CD14-positive monocyte (primary cell): ENCODE results near the gene POFUT2. TPM values are rescaled to one million over a fixed set of nuclear protein-coding genes. Genes with fewer than 3 reads are reported as not detected.

Experiments used
- DNase-seq, 3 donors: peaks; one replicate each; pipeline ENCODE4 v3.0.0-alpha.2; 2011 to 2022
- H2AFZ ChIP-seq: 2 replicates; pipeline ENCODE4 v1.6.0; 2012; ENCODE audit warnings: mild to moderate bottlenecking, low read depth, low read length, inconsistent platforms; ENCODE audit not compliant: insufficient read depth, poor library complexity, severe bottlenecking
- H3K27ac ChIP-seq, 2 donors: 1 replicate in 1 of 2; 2 replicates in 1 of 2; pipeline ENCODE4 v1.5.1; 2012 to 2013; ENCODE audit warnings: low read length in 2 of 2, control low read depth in 1 of 2, inconsistent platforms in 1 of 2, low read depth in 1 of 2, mild to moderate bottlenecking in 1 of 2
- H3K27me3 ChIP-seq, 2 donors: one replicate each; pipeline versions ENCODE4 v1.6.0 to v1.6.1; 2011 to 2013; ENCODE audit warnings: low read length in 2 of 2; ENCODE audit not compliant: control insufficient read depth in 2 of 2, insufficient read depth in 2 of 2
- H3K36me3 ChIP-seq, 2 donors: replicated peaks in 1 of 2; 1 replicate in 1 of 2; 2 replicates in 1 of 2; pipeline versions ENCODE4 v1.5.1 to v1.6.1; 2012 to 2013; ENCODE audit warnings: low read length in 2 of 2, control low read depth in 1 of 2, inconsistent platforms in 1 of 2, mild to moderate bottlenecking in 1 of 2; ENCODE audit not compliant: insufficient read depth in 2 of 2, control insufficient read depth in 1 of 2
- H3K4me1 ChIP-seq, 2 donors: 1 replicate in 1 of 2; 2 replicates in 1 of 2; pipeline versions ENCODE4 v1.5.1 to v1.6.1; 2012 to 2013; ENCODE audit warnings: low read length in 2 of 2, control low read depth in 1 of 2, inconsistent platforms in 1 of 2, mild to moderate bottlenecking in 1 of 2, moderate library complexity in 1 of 2; ENCODE audit not compliant: insufficient read depth in 2 of 2, control insufficient read depth in 1 of 2
- H3K4me2 ChIP-seq: replicated peaks from 2 replicates; pipeline ENCODE3; 2012; ENCODE audit warnings: low read length, moderate library complexity, mild to moderate bottlenecking; ENCODE audit not compliant: poor library complexity, severe bottlenecking; ENCODE audit errors: extremely low read depth
- H3K4me3 ChIP-seq, 3 experiments: fragments of 200-600 bp in 1 of 3; sonication (generic) in 1 of 3; replicated peaks in 1 of 3; 1 replicate in 2 of 3; 2 replicates in 1 of 3; pipeline ENCODE4 v1.5.1; 2011 to 2013; ENCODE audit warnings: low read length in 3 of 3, mild to moderate bottlenecking in 3 of 3, control low read depth in 2 of 3, low read depth in 2 of 3, inconsistent platforms in 1 of 3, moderate library complexity in 1 of 3
- H3K79me2 ChIP-seq: 2 replicates; pipeline ENCODE4 v1.6.0; 2012; ENCODE audit warnings: mild to moderate bottlenecking, control low read depth, inconsistent platforms, low read length, moderate library complexity; ENCODE audit not compliant: insufficient read depth
- H3K9ac ChIP-seq: 2 replicates; pipeline ENCODE4 v1.6.0; 2017; ENCODE audit warnings: low read length, mild to moderate bottlenecking; ENCODE audit not compliant: insufficient read depth, poor library complexity, severe bottlenecking
- H3K9me3 ChIP-seq, 2 donors: replicated peaks in 1 of 2; 1 replicate in 1 of 2; 2 replicates in 1 of 2; pipeline versions ENCODE4 v1.5.1 to v1.6.1; 2012 to 2013; ENCODE audit warnings: low read length in 2 of 2, control low read depth in 1 of 2; ENCODE audit not compliant: control insufficient read depth in 1 of 2, insufficient read depth in 1 of 2
- H4K20me1 ChIP-seq: 2 replicates; pipeline ENCODE4 v1.6.0; 2012; ENCODE audit warnings: mild to moderate bottlenecking, low read length, control low read depth, moderate library complexity; ENCODE audit not compliant: insufficient read depth
- H3K27ac Mint-ChIP-seq, 7 donors: one replicate each; pipeline ENCODE4 v1.8.0; 2020; ENCODE audit warnings: mild to moderate bottlenecking in 7 of 7, mixed read lengths in 7 of 7, moderate library complexity in 6 of 7, inconsistent platforms in 2 of 7
- H3K27me3 Mint-ChIP-seq, 3 donors: one replicate each; pipeline ENCODE4 v1.8.0; 2021 to 2022; ENCODE audit warnings: low read depth in 3 of 3, mild to moderate bottlenecking in 3 of 3, mixed read lengths in 3 of 3, moderate library complexity in 3 of 3, inconsistent platforms in 1 of 3
- H3K36me3 Mint-ChIP-seq, 2 donors: one replicate each; pipeline ENCODE4 v1.8.0; 2020; ENCODE audit warnings: mixed read lengths in 2 of 2, inconsistent platforms in 1 of 2, mild to moderate bottlenecking in 1 of 2
- H3K4me1 Mint-ChIP-seq: one replicate; pipeline ENCODE4 v1.8.0; 2020; ENCODE audit warnings: mild to moderate bottlenecking, mixed read lengths
- H3K4me3 Mint-ChIP-seq, 2 donors: one replicate each; pipeline ENCODE4 v1.8.0; 2020; ENCODE audit warnings: mild to moderate bottlenecking in 2 of 2, mixed read lengths in 2 of 2, moderate library complexity in 1 of 2
- H3K9me3 Mint-ChIP-seq, 7 donors: one replicate each; pipeline ENCODE4 v1.8.0; 2020 to 2022; ENCODE audit warnings: mixed read lengths in 7 of 7, mild to moderate bottlenecking in 6 of 7, moderate library complexity in 6 of 7, inconsistent platforms in 2 of 7
- WGBS: methylation state at CpG from one replicate; pipeline ENCODE4 v1.1.5; 2013; ENCODE audit warnings: missing lambda C conversion rate; ENCODE audit not compliant: insufficient coverage; 5-methylcytosine and 5-hydroxymethylcytosine counted together
- intact Hi-C, 2 donors: fragments of 100-400 bp; cut with micrococcal nuclease; formaldehyde crosslinking; loops; one replicate each; pipeline versions ENCODE4 v1.15.0 to v1.15.1; 2023
- polyA plus RNA-seq, 3 donors: library from polyadenylated mRNA; depleted of rRNA in 1 of 3; unstranded in 2 of 3; stranded (reverse) in 1 of 3; fragments of 300-500 nt in 2 of 3; fragments of >200 nt in 1 of 3; fragmentation: Illumina TruSeq in 2 of 3; gene quantifications; 1 replicate in 2 of 3; 2 replicates in 1 of 3; pipeline ENCODE4 v1.2.3, GENCODE V29; 2012 to 2021
- TF ChIP-seq, protein P1 (sequence below): fragments of 200-600 bp; IDR thresholded peaks from one replicate; pipeline ENCODE4 v1.8.0; 2022; ENCODE audit warnings: antibody characterized with exemption, mild to moderate bottlenecking

The POFUT2 gene
- polyA plus RNA-seq, 3 donors = 1.8 to 21.3 (median 2.8) TPM

DNA sequence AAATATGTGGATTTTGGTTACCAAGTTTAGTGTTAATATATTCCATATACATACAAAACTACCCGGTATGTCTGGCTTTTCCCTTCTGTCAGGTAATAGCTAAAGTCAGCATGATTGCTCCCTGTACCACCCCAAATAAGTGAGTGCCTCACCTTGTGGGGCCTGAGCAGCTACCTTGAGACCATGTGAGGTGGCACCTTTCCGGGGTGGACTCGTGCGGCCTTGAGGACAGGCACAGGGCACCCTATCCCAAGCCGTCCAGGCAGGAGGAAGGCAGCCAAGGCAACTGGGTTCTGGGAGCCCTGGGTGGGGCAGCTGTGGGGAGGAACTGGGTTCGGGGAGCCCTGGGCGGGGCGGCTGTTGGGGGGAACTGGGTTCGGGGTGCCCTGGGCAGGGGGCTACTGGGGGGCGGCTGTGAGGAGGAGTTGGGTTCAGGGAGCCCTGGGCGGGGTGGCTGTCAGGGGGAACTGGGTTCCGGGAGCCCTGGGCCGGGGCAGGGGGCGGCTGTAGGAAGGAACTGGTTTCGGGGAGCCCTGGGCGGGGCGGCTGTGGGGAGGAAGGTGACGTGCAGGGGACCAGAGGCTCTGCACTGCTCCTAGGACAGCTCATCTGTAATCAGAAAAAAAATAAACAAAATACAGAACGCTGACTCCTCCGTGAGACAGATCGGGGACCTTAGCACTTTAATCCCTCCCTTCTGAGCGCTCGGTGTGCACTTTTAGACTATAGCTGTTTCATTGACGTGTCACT is 63.3 kb downstream of the POFUT2 start:
- TF ChIP-seq, protein P1, sequence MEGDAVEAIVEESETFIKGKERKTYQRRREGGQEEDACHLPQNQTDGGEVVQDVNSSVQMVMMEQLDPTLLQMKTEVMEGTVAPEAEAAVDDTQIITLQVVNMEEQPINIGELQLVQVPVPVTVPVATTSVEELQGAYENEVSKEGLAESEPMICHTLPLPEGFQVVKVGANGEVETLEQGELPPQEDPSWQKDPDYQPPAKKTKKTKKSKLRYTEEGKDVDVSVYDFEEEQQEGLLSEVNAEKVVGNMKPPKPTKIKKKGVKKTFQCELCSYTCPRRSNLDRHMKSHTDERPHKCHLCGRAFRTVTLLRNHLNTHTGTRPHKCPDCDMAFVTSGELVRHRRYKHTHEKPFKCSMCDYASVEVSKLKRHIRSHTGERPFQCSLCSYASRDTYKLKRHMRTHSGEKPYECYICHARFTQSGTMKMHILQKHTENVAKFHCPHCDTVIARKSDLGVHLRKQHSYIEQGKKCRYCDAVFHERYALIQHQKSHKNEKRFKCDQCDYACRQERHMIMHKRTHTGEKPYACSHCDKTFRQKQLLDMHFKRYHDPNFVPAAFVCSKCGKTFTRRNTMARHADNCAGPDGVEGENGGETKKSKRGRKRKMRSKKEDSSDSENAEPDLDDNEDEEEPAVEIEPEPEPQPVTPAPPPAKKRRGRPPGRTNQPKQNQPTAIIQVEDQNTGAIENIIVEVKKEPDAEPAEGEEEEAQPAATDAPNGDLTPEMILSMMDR = no peak
- no peak overlapping the region for H2AFZ ChIP-seq
- peaks cover 0 to 4% (median 0%) of the 10 kb centered on the region in 7 donors for H3K9me3 Mint-ChIP-seq
- peaks cover 2 to 7% (median 5%) of the 10 kb centered on the region in 3 donors for H3K27me3 Mint-ChIP-seq
- no peaks in the 10 kb centered on the region for H3K79me2 ChIP-seq
- no peaks in the 10 kb centered on the region for H4K20me1 ChIP-seq
- H3K4me3 Mint-ChIP-seq = no peak overlapping the region
- no peaks in the 10 kb centered on the region for H3K4me1 ChIP-seq
- intact Hi-C loops = no loop called here
- no peak overlapping the region for H3K4me2 ChIP-seq
- peaks cover 3% of the 10 kb centered on the region for H3K4me1 Mint-ChIP-seq
- no peak overlapping the region for H3K4me3 ChIP-seq
- 89% methylated on average over 11 of the region's 24 CpGs for WGBS
- no peaks in the 10 kb centered on the region for H3K9me3 ChIP-seq
- no peak overlapping the region for H3K9ac ChIP-seq
- peaks cover 4 to 14% of the 10 kb centered on the region in 2 donors for H3K36me3 Mint-ChIP-seq
- no peaks in the 10 kb centered on the region for H3K27me3 ChIP-seq
- peak overlapping the region in 1 of 7 donors; percentile 14 for H3K27ac Mint-ChIP-seq
- H3K36me3 ChIP-seq = no peaks in the 10 kb centered on the region
- DNase-seq = no peak
- no peak overlapping the region for H3K27ac ChIP-seq

DNA sequence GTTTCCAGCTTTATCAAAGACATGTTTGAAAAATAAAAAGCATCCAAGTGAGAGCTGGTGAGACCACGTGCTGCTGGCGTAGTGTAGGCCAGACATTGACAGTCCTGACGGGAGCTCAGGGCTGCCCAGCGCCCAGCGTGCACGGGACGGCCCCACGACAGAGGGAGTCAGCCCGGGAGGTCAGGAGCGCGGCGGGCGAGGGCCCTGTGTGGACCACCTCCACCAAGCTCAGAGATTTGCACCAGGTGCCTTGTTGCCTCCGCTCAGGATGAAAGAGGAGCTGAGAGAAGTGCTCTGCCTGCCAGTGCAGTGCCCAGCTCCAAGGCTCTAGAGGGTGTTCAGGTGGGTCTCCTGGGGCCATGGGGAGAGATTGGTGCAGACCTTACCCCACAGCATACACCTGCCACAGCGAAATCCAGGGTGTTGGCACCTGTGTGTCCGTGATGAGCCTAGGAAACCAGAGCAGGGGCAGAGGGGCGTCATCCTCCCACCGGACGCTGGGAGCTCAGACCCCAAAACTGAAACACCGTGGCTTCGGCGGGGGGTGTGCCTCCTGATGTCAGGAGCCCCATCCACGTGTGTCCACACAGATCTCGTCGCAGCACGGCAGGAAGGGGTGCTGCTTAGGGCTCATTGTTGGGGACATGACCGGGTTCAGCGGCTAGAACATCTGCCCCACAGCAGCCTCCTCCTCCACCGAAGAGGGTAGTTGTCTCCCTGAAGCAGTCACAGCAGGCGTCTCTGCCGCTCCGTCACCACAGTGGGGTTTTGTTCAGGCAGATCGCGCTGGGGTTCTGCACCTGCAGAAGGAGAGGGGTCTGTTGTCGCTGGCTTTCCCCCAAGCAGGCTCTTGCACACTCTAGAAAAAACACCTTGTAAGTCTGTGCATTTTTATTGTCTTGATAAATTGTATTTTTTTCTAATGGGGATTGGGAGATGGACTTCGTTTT is 64.2 kb downstream of the POFUT2 start:
- H3K27me3 ChIP-seq = no peaks in the 10 kb centered on the region
- no peaks in the 10 kb centered on the region for H3K4me1 ChIP-seq
- peaks cover 4 to 14% of the 10 kb centered on the region in 2 donors for H3K36me3 Mint-ChIP-seq
- DNase-seq = no peak
- 98% methylated on average over 27 of the region's 36 CpGs for WGBS
- H3K4me3 ChIP-seq = no peak overlapping the region
- H3K27ac ChIP-seq = no peak overlapping the region
- H3K27me3 Mint-ChIP-seq = peaks cover 2 to 7% (median 5%) of the 10 kb centered on the region in 3 donors
- no peak overlapping the region for H3K9ac ChIP-seq
- H3K4me1 Mint-ChIP-seq = peaks cover 3% of the 10 kb centered on the region
- no peaks in the 10 kb centered on the region for H4K20me1 ChIP-seq
- H2AFZ ChIP-seq = no peak overlapping the region
- no peaks in the 10 kb centered on the region for H3K36me3 ChIP-seq
- peaks cover 0 to 4% (median 0%) of the 10 kb centered on the region in 7 donors for H3K9me3 Mint-ChIP-seq
- no peaks in the 10 kb centered on the region for H3K9me3 ChIP-seq
- TF ChIP-seq, protein P1 = no peak
- intact Hi-C loops = no loop called here
- no peaks in the 10 kb centered on the region for H3K79me2 ChIP-seq
- H3K4me2 ChIP-seq = no peak overlapping the region
- no peak overlapping the region for H3K27ac Mint-ChIP-seq
- H3K4me3 Mint-ChIP-seq = no peak overlapping the region
